Suprapubic skin (tissue), 3 donors: Measurements from ENCODE around the gene MAN1C1.

Source experiments
- EP300 ChIP-seq: sonication (generic); formaldehyde crosslinking; IDR thresholded peaks from one replicate; pipeline ENCODE4 v1.6.1; 2017; ENCODE audit warnings: antibody characterized with exemption
- TF ChIP-seq, protein P1 (sequence below), 2 donors: fragments of 200-600 bp in 1 of 2; fragments of 450-650 bp in 1 of 2; sonication (generic) in 1 of 2; IDR thresholded peaks; one replicate each; pipeline ENCODE4 v1.5.1; 2016 to 2019; ENCODE audit warnings: antibody characterized with exemption in 2 of 2, mild to moderate bottlenecking in 1 of 2, moderate library complexity in 1 of 2

- TF ChIP-seq, protein P1, sequence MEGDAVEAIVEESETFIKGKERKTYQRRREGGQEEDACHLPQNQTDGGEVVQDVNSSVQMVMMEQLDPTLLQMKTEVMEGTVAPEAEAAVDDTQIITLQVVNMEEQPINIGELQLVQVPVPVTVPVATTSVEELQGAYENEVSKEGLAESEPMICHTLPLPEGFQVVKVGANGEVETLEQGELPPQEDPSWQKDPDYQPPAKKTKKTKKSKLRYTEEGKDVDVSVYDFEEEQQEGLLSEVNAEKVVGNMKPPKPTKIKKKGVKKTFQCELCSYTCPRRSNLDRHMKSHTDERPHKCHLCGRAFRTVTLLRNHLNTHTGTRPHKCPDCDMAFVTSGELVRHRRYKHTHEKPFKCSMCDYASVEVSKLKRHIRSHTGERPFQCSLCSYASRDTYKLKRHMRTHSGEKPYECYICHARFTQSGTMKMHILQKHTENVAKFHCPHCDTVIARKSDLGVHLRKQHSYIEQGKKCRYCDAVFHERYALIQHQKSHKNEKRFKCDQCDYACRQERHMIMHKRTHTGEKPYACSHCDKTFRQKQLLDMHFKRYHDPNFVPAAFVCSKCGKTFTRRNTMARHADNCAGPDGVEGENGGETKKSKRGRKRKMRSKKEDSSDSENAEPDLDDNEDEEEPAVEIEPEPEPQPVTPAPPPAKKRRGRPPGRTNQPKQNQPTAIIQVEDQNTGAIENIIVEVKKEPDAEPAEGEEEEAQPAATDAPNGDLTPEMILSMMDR (IDR thresholded peaks at IDR 0.05): no peak
- TF ChIP-seq EP300: no peak
Observed at GRCh38 chr1:25733271-25733670, 116.7 kb downstream of the MAN1C1 start.
